Fibroblast of the conjunctiva (primary cell): ENCODE data around the gene SCD5.
"Not testable (repeated sequence)": the region's sequence is repeated elsewhere in the genome, so short reads cannot be mapped to it uniquely, and the experiment has no call there.

Source experiments
- DNase-seq: peaks from one replicate; pipeline ENCODE4 v3.0.0-alpha.2; 2010; ENCODE audit warnings: low read depth

Gene SCD5

GRCh38 chr4:82798168-82799005 is at the start of gene SCD5:
TSS of gene SCD5 (minus strand) at chr4:82798796. CDS start at chr4:82798537, 259 bp downstream.
- DNase-seq: peak; percentile 60

- no peak for DNase-seq
Measured at GRCh38 chr4:82842593-82842992, 44.0 kb upstream of the SCD5 start.

- no peak for DNase-seq
Measured at GRCh38 chr4:82839624-82840023, 41.0 kb upstream of the SCD5 start.

GRCh38 chr4:82833696-82834313 is 35.2 kb upstream of the SCD5 start:
- DNase-seq: peak; percentile 47

- DNase-seq: not testable (repeated sequence)
Measured at GRCh38 chr4:82833060-82833459, 34.5 kb upstream of the SCD5 start.

GRCh38 chr4:82825425-82825824 is 26.8 kb upstream of the SCD5 start:
- no peak for DNase-seq

- no peak for DNase-seq
Measured at GRCh38 chr4:82823062-82823461, 24.5 kb upstream of the SCD5 start.

GRCh38 chr4:82820689-82821088 is 22.1 kb upstream of the SCD5 start:
- DNase-seq: no peak

GRCh38 chr4:82818664-82819662 is 20.4 kb upstream of the SCD5 start:
- no peak for DNase-seq

- DNase-seq: not testable (repeated sequence)
Measured at GRCh38 chr4:82816874-82817273, 18.3 kb upstream of the SCD5 start.

GRCh38 chr4:82814034-82814433 is 15.4 kb upstream of the SCD5 start:
- DNase-seq: no peak

- DNase-seq: no peak
Measured at GRCh38 chr4:82811838-82812341, 13.3 kb upstream of the SCD5 start.

GRCh38 chr4:82811392-82811791 is 12.8 kb upstream of the SCD5 start:
- no peak for DNase-seq

GRCh38 chr4:82810176-82810575 is 11.6 kb upstream of the SCD5 start:
- no peak for DNase-seq

- no peak for DNase-seq
Measured at GRCh38 chr4:82809619-82810018, 11.0 kb upstream of the SCD5 start.

- DNase-seq: no peak
Measured at GRCh38 chr4:82803746-82804145, 5.2 kb upstream of the SCD5 start.

- no peak for DNase-seq
Measured at GRCh38 chr4:82802911-82803310, 4.3 kb upstream of the SCD5 start.

GRCh38 chr4:82801910-82802521 is 3.4 kb upstream of the SCD5 start:
- no peak for DNase-seq

- DNase-seq: no peak
Measured at GRCh38 chr4:82799006-82799881, 648 bp upstream of the SCD5 start.

GRCh38 chr4:82797405-82798111 is 1.0 kb downstream of the SCD5 start:
- DNase-seq: no peak
